HEK293 (cell line): ENCODE data around the gene CHRNA9.

Source experiments
- CTCF ChIA-PET: fragments of 350-600 bp; formaldehyde crosslinking; extraction: SDS; loops from one replicate; lab custom pipeline; 2021; ENCODE audit warnings: antibody characterized with exemption; lab: Yijun Ruan, JAX
- POLR2A ChIA-PET: fragments of 300-600 bp; formaldehyde crosslinking; extraction: SDS; loops from one replicate; lab custom pipeline; 2020; ENCODE audit warnings: antibody characterized with exemption, inconsistent platforms; lab: Yijun Ruan, JAX
- H3K27ac ChIP-seq: fragments of 200-500 bp; sonication (Bioruptor generic); 2 replicates; pipeline ENCODE4 v1.5.1; 2014; ENCODE audit warnings: low read depth, low read length, control low read depth, inconsistent platforms; ENCODE audit errors: extremely low read depth
- H3K36me3 ChIP-seq, 2 experiments: fragments of 200-500 bp in 1 of 2; sonication (Bioruptor generic) in 1 of 2; 1 replicate in 1 of 2; 2 replicates in 1 of 2; pipeline ENCODE4 v1.5.1; 2014 to 2017; ENCODE audit warnings: inconsistent platforms in 2 of 2, low read length in 2 of 2; ENCODE audit not compliant: control insufficient read depth in 2 of 2, insufficient read depth in 1 of 2
- H3K4me1 ChIP-seq: fragments of 200-500 bp; sonication (Bioruptor generic); 2 replicates; pipeline ENCODE4 v1.5.1; 2014; ENCODE audit warnings: mild to moderate bottlenecking, low read length, inconsistent platforms; ENCODE audit not compliant: control insufficient read depth, insufficient read depth
- H3K4me3 ChIP-seq: 2 replicates; pipeline ENCODE4 v1.5.1; 2011; ENCODE audit warnings: low read depth, mild to moderate bottlenecking, control low read depth, low read length, moderate library complexity
- H3K9me3 ChIP-seq: fragments of 200-500 bp; sonication (Bioruptor generic); 2 replicates; pipeline ENCODE4 v1.5.1; 2014; ENCODE audit warnings: low read depth, low read length, inconsistent platforms; ENCODE audit not compliant: control insufficient read depth, insufficient read depth
- BCL11A ChIP-seq: fragments of 450-650 bp; formaldehyde crosslinking; IDR thresholded peaks from 2 replicates; pipeline ENCODE4 v1.5.1; 2016; ENCODE audit warnings: low read depth, missing biosample characterization, missing genetic modification characterization
- IKZF3 ChIP-seq: fragments of 450-650 bp; IDR thresholded peaks from 2 replicates; pipeline ENCODE4 v1.5.0; 2018; ENCODE audit warnings: missing biosample characterization, mild to moderate bottlenecking, missing genetic modification characterization, moderate library complexity
- KLF9 ChIP-seq: fragments of 450-650 bp; formaldehyde crosslinking; IDR thresholded peaks from 2 replicates; pipeline ENCODE4 v1.5.1; 2016; ENCODE audit warnings: missing biosample characterization, missing genetic modification characterization, low read depth
- RBAK ChIP-seq: fragments of 450-650 bp; formaldehyde crosslinking; IDR thresholded peaks from 2 replicates; pipeline ENCODE4 v1.5.1; 2016; ENCODE audit warnings: missing biosample characterization, missing genetic modification characterization
- YY1 ChIP-seq: fragments of 450-650 bp; formaldehyde crosslinking; IDR thresholded peaks from 2 replicates; pipeline ENCODE4 v1.5.1; 2018; ENCODE audit warnings: missing biosample characterization, missing genetic modification characterization
- ZBTB8A ChIP-seq: fragments of 450-650 bp; formaldehyde crosslinking; IDR thresholded peaks from 2 replicates; pipeline ENCODE4 v1.5.1; 2016; ENCODE audit warnings: missing biosample characterization, missing genetic modification characterization
- ZEB2 ChIP-seq: fragments of 450-650 bp; formaldehyde crosslinking; IDR thresholded peaks from 2 replicates; pipeline ENCODE4 v1.5.1; 2016; ENCODE audit warnings: missing biosample characterization, missing genetic modification characterization
- ZFP3 ChIP-seq: fragments of 450-650 bp; formaldehyde crosslinking; IDR thresholded peaks from 2 replicates; pipeline ENCODE4 v1.5.1; 2016; ENCODE audit warnings: low read depth, missing biosample characterization, missing genetic modification characterization
- ZFP37 ChIP-seq: fragments of 450-650 bp; formaldehyde crosslinking; IDR thresholded peaks from 2 replicates; pipeline ENCODE4 v1.5.1; 2016; ENCODE audit warnings: missing biosample characterization, missing genetic modification characterization
- ZNF112 ChIP-seq: fragments of 450-650 bp; formaldehyde crosslinking; IDR thresholded peaks from 2 replicates; pipeline ENCODE4 v1.5.0; 2017; ENCODE audit warnings: missing biosample characterization, missing genetic modification characterization
- ZNF133 ChIP-seq: fragments of 450-650 bp; formaldehyde crosslinking; IDR thresholded peaks from 2 replicates; pipeline ENCODE4 v1.5.1; 2016; ENCODE audit warnings: missing biosample characterization, missing genetic modification characterization
- ZNF24 ChIP-seq: fragments of 450-650 bp; formaldehyde crosslinking; IDR thresholded peaks from 2 replicates; pipeline ENCODE4 v1.5.1; 2016; ENCODE audit warnings: missing biosample characterization, missing genetic modification characterization
- ZNF510 ChIP-seq: fragments of 450-650 bp; formaldehyde crosslinking; IDR thresholded peaks from 2 replicates; pipeline ENCODE4 v1.5.1; 2018; ENCODE audit warnings: mild to moderate bottlenecking, missing genetic modification characterization, missing biosample characterization; ENCODE audit not compliant: insufficient replicate concordance
- ZNF621 ChIP-seq: fragments of 450-650 bp; formaldehyde crosslinking; IDR thresholded peaks from 2 replicates; pipeline ENCODE4 v1.5.1; 2017; ENCODE audit warnings: missing biosample characterization, missing genetic modification characterization
- ZXDB ChIP-seq: fragments of 450-650 bp; formaldehyde crosslinking; IDR thresholded peaks from 2 replicates; pipeline ENCODE4 v1.5.1; 2016; ENCODE audit warnings: missing biosample characterization, missing genetic modification characterization
- TF ChIP-seq, protein P1 (sequence below): fragments of 450-650 bp; formaldehyde crosslinking; IDR thresholded peaks from 2 replicates; pipeline ENCODE4 v1.5.1; 2016; ENCODE audit warnings: missing biosample characterization, missing genetic modification characterization
- TF ChIP-seq, protein P2 (sequence below): fragments of 450-650 bp; IDR thresholded peaks from 2 replicates; pipeline ENCODE4 v1.5.1; 2018; ENCODE audit warnings: missing biosample characterization, missing genetic modification characterization
- TF ChIP-seq, protein P3 (sequence below): fragments of 450-650 bp; formaldehyde crosslinking; IDR thresholded peaks from 2 replicates; pipeline ENCODE4 v1.5.1; 2016; ENCODE audit warnings: missing biosample characterization, missing genetic modification characterization
- TF ChIP-seq, protein P4 (sequence below): fragments of 450-650 bp; formaldehyde crosslinking; IDR thresholded peaks from 2 replicates; pipeline ENCODE4 v1.5.0; 2017; ENCODE audit warnings: missing biosample characterization, missing genetic modification characterization, borderline replicate concordance
- TF ChIP-seq, protein P5 (sequence below): fragments of 450-650 bp; formaldehyde crosslinking; IDR thresholded peaks from 2 replicates; pipeline ENCODE4 v1.5.1; 2016; ENCODE audit warnings: missing biosample characterization, missing genetic modification characterization

CHRNA9 gene

DNA sequence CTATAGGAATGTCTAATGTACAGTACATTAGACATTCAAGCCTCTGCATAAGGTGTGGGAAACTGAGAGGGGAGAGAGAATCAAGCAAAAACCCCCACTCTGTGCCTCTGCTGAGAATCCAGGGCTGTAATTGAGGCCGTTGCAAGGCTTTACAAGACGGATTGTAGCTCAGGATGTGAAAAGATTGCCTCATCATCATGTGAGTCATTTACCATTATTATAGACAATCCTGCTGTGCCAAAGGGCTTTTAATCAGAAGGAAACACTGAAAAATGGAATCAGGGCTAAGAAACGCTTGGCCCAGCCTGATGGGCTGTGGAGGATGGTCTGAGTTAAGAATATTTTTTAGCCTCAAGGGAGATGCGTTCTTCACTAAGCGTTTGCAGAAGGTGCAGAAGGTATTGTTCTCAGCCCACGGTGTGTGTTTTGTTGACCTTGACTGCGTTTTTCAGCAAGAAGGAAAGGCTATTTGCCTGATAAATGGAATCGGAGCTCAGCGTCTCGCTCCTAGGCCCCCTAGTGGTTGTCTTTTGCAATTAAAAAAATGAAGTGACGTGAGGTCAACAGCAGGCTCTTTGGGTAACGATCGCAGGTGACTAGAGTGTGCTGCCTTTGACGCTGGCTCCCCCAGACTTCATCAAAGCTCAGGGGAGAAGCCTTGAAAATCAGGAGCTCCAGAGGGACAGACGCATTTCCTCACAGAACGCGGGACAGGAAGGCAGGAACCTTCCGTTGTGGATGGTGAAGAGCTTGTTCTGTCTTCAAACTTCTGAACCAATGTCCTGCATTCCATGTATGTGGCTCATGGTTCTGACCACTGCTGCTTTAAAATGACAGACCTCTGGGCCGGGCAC is 18.1 kb upstream of the CHRNA9 start (continued):
- TF ChIP-seq, protein P1, sequence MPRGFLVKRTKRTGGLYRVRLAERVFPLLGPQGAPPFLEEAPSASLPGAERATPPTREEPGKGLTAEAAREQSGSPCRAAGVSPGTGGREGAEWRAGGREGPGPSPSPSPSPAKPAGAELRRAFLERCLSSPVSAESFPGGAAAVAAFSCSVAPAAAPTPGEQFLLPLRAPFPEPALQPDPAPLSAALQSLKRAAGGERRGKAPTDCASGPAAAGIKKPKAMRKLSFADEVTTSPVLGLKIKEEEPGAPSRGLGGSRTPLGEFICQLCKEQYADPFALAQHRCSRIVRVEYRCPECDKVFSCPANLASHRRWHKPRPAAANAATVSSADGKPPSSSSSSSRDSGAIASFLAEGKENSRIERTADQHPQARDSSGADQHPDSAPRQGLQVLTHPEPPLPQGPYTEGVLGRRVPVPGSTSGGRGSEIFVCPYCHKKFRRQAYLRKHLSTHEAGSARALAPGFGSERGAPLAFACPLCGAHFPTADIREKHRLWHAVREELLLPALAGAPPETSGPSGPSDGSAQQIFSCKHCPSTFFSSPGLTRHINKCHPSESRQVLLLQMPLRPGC (tag by site-specific recombination) = peak; percentile 67
- TF ChIP-seq ZEB2 (tag by site-specific recombination) (peak; percentile 87), KLF9 (tag by site-specific recombination) (no peak), ZNF112 (no peak), YY1 (tag by site-specific recombination) (no peak), ZFP37 (tag by site-specific recombination) (peak; percentile 68; the same call in 1 of the 2 replicates), ZNF133 (tag by site-specific recombination) (no peak), IKZF3 (peak; percentile 65), ZFP3 (tag by site-specific recombination) (no peak), ZNF510 (tag by site-specific recombination) (no peak), ZBTB8A (peak; percentile 67), ZXDB (tag by site-specific recombination) (no peak), BCL11A (tag by site-specific recombination) (no peak; the same call in 1 of the 2 replicates)
- TF ChIP-seq, protein P2, sequence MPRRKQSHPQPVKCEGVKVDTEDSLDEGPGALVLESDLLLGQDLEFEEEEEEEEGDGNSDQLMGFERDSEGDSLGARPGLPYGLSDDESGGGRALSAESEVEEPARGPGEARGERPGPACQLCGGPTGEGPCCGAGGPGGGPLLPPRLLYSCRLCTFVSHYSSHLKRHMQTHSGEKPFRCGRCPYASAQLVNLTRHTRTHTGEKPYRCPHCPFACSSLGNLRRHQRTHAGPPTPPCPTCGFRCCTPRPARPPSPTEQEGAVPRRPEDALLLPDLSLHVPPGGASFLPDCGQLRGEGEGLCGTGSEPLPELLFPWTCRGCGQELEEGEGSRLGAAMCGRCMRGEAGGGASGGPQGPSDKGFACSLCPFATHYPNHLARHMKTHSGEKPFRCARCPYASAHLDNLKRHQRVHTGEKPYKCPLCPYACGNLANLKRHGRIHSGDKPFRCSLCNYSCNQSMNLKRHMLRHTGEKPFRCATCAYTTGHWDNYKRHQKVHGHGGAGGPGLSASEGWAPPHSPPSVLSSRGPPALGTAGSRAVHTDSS = no peak
- TF ChIP-seq, protein P3, sequence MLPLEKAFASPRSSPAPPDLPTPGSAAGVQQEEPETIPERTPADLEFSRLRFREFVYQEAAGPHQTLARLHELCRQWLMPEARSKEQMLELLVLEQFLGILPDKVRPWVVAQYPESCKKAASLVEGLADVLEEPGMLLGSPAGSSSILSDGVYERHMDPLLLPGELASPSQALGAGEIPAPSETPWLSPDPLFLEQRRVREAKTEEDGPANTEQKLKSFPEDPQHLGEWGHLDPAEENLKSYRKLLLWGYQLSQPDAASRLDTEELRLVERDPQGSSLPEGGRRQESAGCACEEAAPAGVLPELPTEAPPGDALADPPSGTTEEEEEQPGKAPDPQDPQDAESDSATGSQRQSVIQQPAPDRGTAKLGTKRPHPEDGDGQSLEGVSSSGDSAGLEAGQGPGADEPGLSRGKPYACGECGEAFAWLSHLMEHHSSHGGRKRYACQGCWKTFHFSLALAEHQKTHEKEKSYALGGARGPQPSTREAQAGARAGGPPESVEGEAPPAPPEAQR (tag by site-specific recombination) = no peak
- TF ChIP-seq, protein P4, sequence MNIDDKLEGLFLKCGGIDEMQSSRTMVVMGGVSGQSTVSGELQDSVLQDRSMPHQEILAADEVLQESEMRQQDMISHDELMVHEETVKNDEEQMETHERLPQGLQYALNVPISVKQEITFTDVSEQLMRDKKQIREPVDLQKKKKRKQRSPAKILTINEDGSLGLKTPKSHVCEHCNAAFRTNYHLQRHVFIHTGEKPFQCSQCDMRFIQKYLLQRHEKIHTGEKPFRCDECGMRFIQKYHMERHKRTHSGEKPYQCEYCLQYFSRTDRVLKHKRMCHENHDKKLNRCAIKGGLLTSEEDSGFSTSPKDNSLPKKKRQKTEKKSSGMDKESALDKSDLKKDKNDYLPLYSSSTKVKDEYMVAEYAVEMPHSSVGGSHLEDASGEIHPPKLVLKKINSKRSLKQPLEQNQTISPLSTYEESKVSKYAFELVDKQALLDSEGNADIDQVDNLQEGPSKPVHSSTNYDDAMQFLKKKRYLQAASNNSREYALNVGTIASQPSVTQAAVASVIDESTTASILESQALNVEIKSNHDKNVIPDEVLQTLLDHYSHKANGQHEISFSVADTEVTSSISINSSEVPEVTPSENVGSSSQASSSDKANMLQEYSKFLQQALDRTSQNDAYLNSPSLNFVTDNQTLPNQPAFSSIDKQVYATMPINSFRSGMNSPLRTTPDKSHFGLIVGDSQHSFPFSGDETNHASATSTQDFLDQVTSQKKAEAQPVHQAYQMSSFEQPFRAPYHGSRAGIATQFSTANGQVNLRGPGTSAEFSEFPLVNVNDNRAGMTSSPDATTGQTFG (tag by site-specific recombination) = no peak

DNA sequence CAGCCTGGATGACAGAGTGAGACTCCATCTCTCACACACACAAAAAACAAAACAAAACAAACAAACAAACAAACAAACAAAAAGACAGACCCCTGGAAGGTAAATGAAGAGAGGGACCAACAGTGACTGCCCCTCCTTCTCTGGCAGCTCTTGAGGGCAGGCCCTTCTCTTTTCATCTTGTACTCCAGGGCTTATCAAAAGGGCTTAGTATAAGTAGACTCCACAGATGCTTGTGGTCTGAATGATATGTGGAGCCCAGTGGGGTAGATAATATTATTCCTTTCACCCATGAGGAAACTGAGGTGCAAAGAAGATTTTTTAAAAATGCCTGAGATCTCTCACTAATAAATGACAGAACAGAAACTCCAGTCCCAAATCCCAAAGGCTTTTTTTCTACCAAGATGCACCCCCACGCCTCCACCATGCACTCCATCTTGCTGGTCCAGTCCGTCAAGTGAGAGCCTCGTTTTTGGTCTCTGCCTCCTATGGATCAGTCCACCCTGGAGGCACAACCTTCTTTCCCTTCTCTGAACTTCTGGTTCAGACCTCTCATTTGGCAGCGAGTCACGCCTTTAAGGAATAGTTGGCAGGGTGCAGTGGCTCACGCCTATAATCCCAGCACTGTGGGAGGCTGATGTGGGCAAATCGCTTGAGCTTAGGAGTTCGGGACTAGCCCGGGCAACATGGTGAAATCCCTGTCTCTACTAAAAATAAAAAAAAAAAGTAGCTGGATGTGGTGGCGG is 17.0 kb upstream of the CHRNA9 start:
- H3K27ac ChIP-seq = no peak overlapping the region
- H3K4me3 ChIP-seq = no peak overlapping the region
- no peaks in the 10 kb centered on the region for H3K36me3 ChIP-seq
- H3K4me1 ChIP-seq = 0 out of 2 replicates have a peak, but pooled peaks cover 3% of the 10 kb centered on the region
- TF ChIP-seq RBAK (tag by site-specific recombination) (no peak), ZNF24 (tag by site-specific recombination) (no peak), ZNF621 (tag by site-specific recombination) (no peak)
- TF ChIP-seq, protein P5, sequence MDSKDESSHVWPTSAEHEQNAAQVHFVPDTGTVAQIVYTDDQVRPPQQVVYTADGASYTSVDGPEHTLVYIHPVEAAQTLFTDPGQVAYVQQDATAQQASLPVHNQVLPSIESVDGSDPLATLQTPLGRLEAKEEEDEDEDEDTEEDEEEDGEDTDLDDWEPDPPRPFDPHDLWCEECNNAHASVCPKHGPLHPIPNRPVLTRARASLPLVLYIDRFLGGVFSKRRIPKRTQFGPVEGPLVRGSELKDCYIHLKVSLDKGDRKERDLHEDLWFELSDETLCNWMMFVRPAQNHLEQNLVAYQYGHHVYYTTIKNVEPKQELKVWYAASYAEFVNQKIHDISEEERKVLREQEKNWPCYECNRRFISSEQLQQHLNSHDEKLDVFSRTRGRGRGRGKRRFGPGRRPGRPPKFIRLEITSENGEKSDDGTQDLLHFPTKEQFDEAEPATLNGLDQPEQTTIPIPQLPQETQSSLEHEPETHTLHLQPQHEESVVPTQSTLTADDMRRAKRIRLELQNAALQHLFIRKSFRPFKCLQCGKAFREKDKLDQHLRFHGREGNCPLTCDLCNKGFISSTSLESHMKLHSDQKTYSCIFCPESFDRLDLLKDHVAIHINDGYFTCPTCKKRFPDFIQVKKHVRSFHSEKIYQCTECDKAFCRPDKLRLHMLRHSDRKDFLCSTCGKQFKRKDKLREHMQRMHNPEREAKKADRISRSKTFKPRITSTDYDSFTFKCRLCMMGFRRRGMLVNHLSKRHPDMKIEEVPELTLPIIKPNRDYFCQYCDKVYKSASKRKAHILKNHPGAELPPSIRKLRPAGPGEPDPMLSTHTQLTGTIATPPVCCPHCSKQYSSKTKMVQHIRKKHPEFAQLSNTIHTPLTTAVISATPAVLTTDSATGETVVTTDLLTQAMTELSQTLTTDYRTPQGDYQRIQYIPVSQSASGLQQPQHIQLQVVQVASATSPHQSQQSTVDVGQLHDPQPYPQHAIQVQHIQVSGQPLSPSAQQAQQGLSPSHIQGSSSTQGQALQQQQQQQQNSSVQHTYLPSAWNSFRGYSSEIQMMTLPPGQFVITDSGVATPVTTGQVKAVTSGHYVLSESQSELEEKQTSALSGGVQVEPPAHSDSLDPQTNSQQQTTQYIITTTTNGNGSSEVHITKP = peak; percentile 58; the same call in 1 of the 2 replicates
- CTCF ChIA-PET = interaction anchor here (0.6 to 1.8 kb wide), 8 partner anchors 8 to 410 kb away, joined by 3 to 15 read pairs (median 4); no protein-coding TSS in a partner anchor
- POLR2A ChIA-PET = no interaction called here
- H3K9me3 ChIP-seq = no peaks in the 10 kb centered on the region
